ENCODE measurements around the gene FBXL22.

Gene FBXL22, protein sequence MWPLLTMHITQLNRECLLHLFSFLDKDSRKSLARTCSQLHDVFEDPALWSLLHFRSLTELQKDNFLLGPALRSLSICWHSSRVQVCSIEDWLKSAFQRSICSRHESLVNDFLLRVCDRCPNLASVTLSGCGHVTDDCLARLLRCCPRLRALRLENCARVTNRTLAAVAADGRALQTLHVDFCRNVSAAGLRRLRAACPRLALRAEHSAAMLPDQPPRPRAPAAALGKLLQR

DNA sequence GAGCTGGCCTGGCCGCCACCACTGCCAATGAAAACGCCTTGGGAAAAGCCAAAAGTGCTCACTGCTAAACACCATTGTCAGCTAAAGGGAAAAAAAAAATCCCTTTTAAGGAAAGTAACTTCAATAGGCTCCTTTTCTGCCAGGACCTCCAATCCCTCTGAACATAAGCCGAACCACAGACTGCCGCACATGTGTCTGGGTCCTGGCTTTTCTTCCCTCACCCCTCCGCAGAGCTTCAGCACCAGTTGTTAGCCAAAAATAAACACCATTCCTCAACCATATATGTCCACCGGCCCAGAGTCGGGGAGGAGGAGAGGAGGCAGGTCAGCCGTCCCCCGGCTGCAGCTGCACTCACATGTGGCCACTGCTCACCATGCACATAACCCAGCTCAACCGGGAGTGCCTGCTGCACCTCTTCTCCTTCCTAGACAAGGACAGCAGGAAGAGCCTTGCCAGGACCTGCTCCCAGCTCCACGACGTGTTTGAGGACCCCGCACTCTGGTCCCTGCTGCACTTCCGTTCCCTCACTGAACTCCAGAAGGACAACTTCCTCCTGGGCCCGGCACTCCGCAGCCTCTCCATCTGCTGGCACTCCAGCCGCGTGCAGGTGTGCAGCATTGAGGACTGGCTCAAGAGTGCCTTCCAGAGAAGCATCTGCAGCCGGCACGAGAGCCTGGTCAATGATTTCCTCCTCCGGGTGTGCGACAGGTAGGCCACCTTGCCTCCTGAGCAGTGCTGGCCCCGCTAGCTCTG lies at the start of gene FBXL22:
TSS of gene FBXL22 (plus strand) at position 350 of the 753 bp plus-strand sequence. CDS start at position 356, 6 bp downstream.
- TF ChIP-seq, protein P1, sequence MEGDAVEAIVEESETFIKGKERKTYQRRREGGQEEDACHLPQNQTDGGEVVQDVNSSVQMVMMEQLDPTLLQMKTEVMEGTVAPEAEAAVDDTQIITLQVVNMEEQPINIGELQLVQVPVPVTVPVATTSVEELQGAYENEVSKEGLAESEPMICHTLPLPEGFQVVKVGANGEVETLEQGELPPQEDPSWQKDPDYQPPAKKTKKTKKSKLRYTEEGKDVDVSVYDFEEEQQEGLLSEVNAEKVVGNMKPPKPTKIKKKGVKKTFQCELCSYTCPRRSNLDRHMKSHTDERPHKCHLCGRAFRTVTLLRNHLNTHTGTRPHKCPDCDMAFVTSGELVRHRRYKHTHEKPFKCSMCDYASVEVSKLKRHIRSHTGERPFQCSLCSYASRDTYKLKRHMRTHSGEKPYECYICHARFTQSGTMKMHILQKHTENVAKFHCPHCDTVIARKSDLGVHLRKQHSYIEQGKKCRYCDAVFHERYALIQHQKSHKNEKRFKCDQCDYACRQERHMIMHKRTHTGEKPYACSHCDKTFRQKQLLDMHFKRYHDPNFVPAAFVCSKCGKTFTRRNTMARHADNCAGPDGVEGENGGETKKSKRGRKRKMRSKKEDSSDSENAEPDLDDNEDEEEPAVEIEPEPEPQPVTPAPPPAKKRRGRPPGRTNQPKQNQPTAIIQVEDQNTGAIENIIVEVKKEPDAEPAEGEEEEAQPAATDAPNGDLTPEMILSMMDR (IDR thresholded peaks at IDR 0.05), result no peak

DNA sequence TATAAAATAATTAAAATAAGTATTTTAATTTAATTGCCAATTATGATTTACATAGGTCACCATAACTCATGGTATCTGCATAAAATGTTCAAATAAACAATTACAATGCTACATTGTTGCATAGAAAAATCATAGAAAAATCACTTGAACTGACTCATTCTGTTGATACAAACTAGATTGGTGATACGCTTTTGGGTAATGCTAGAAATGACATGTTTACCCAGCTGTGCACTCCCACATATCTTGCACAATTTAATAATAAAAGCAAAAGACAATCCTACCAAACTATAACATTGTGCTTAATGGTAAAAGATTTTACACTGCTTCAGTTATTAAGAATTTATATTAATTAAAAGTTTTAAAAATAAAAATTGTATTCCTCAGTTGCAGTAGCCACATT lies 45.8 kb upstream of the FBXL22 start:
- TF ChIP-seq, protein P1 (IDR thresholded peaks at IDR 0.05), result no peak

DNA sequence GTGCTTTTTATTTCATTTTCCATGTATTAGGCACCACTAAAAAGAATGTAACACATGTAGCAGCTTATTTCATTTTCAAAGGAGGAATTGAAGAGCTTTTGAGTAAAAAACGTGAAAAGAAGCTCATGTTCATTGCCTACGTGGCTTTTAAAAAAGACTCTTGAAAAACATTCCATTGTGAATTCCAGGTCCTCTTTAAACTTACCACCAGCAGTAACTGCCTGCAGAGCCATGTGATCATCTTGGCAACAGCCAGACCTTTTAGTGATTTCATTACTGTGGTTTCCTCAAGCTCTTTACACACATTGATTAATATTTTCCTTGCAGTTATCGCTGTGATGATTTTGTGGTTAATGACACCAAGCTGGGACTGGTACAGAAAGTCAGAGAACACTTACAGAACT lies 43.8 kb upstream of the FBXL22 start:
- TF ChIP-seq, protein P1 (IDR thresholded peaks at IDR 0.05), result no peak

- TF ChIP-seq, protein P1 (IDR thresholded peaks at IDR 0.05), result no peak
Measured at GRCh38 chr15:63554337-63554927, 42.8 kb upstream of the FBXL22 start.

GRCh38 chr15:63555507-63555906 lies 41.7 kb upstream of the FBXL22 start:
- TF ChIP-seq, protein P1 (IDR thresholded peaks at IDR 0.05), result no peak

- TF ChIP-seq, protein P1 (IDR thresholded peaks at IDR 0.05), result no peak
Measured at GRCh38 chr15:63556246-63556645, 40.9 kb upstream of the FBXL22 start.

- TF ChIP-seq, protein P1 (IDR thresholded peaks at IDR 0.05), result no peak
Measured at GRCh38 chr15:63556736-63557135, 40.5 kb upstream of the FBXL22 start.

Data from LNCAP (cell line).